Mucosa of descending colon (tissue), 3 donors: Measurements from ENCODE around the gene MGAT5. TPM values are rescaled to one million over a fixed set of nuclear protein-coding genes. Genes with fewer than 3 reads are reported as not detected.

ENCODE experiments used
- ATAC-seq: fragments of 200-7000 bp; cut with Tn5 transposase; one replicate; pipeline ENCODE4 v1.9.1; 2020; ENCODE audit warnings: mild to moderate bottlenecking, moderate library complexity
- DNase-seq, 3 donors: peaks; one replicate each; pipeline ENCODE4 v3.0.0-alpha.2; 2020
- H3K36me3 ChIP-seq: fragments of 200-600 bp; one replicate; pipeline ENCODE4 v1.8.0; 2021; ENCODE audit warnings: low read depth, mild to moderate bottlenecking
- H3K4me1 ChIP-seq: fragments of 200-600 bp; one replicate; pipeline ENCODE4 v1.8.0; 2021; ENCODE audit warnings: low read depth, mild to moderate bottlenecking
- H3K4me3 ChIP-seq: fragments of 200-600 bp; one replicate; pipeline ENCODE4 v1.8.0; 2021; ENCODE audit warnings: mild to moderate bottlenecking
- H3K9me3 ChIP-seq: fragments of 200-600 bp; one replicate; pipeline ENCODE4 v1.8.0; 2021; ENCODE audit warnings: mild to moderate bottlenecking
- intact Hi-C, 2 donors: fragments of 100-400 bp; cut with DNase I in 1 of 2; cut with micrococcal nuclease in 1 of 2; formaldehyde crosslinking; loops; one replicate each; pipeline versions ENCODE4 v1.11.0 to v1.11.1; 2022; cut with DNase I, micrococcal nuclease
- total RNA-seq, 3 donors: library from RNA; stranded (reverse); fragmentation: NEBNext Ultra II Directional in 2 of 3; extraction: Animal tissue kit (Norgen Biotek cat#: 25700) in 2 of 3; gene quantifications; one replicate each; pipeline versions ENCODE4 v1.2.1 to v1.2.4, GENCODE V29; 2021 to 2023
- TF ChIP-seq, protein P1 (sequence below): fragments of 200-600 bp; IDR thresholded peaks from one replicate; pipeline ENCODE4 v1.8.0; 2022; ENCODE audit warnings: antibody characterized with exemption, mild to moderate bottlenecking
- donor health status: DM: no; HTN: no; CAD: no; lungs with moderate emphysema.
- donor health status: DM: no; HTN: no; CAD: no.
- donor health status: DM: no; HTN: yes; CAD: no.

MGAT5 gene
- total RNA-seq, 3 donors from 2014 or later: 56.5 to 75.5 (median 69.7) TPM

DNA sequence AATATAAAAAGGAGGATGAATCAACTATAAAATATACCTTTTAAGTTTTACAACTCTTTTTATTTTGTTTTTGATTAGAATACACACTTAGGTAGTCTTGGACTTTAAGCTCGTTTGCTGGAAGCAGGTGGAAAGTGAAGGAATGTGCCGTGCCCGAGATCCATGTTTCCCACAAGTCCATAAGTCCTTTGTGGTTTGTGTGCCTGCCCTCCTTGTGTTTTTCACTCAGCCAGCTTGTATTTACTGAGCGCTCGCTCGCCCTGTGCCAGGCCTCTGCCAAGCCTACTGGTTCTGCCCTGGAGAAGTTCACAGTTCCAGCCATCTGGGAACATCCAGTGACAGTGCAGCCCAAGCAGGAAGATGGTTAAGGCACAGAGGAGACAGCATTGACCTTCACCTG, 142.6 kb downstream of the MGAT5 start:
- intact Hi-C loops: no loop called here
- ATAC-seq (peak; percentile 88), DNase-seq (peak; percentile 74 to 77 (median 75))
- no peaks in the 10 kb centered on the region for H3K36me3 ChIP-seq
- no peaks in the 10 kb centered on the region for H3K9me3 ChIP-seq
- no peak overlapping the region for H3K4me3 ChIP-seq
- peaks cover 37% of the 10 kb centered on the region for H3K4me1 ChIP-seq
- TF ChIP-seq, protein P1, sequence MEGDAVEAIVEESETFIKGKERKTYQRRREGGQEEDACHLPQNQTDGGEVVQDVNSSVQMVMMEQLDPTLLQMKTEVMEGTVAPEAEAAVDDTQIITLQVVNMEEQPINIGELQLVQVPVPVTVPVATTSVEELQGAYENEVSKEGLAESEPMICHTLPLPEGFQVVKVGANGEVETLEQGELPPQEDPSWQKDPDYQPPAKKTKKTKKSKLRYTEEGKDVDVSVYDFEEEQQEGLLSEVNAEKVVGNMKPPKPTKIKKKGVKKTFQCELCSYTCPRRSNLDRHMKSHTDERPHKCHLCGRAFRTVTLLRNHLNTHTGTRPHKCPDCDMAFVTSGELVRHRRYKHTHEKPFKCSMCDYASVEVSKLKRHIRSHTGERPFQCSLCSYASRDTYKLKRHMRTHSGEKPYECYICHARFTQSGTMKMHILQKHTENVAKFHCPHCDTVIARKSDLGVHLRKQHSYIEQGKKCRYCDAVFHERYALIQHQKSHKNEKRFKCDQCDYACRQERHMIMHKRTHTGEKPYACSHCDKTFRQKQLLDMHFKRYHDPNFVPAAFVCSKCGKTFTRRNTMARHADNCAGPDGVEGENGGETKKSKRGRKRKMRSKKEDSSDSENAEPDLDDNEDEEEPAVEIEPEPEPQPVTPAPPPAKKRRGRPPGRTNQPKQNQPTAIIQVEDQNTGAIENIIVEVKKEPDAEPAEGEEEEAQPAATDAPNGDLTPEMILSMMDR: no peak

DNA sequence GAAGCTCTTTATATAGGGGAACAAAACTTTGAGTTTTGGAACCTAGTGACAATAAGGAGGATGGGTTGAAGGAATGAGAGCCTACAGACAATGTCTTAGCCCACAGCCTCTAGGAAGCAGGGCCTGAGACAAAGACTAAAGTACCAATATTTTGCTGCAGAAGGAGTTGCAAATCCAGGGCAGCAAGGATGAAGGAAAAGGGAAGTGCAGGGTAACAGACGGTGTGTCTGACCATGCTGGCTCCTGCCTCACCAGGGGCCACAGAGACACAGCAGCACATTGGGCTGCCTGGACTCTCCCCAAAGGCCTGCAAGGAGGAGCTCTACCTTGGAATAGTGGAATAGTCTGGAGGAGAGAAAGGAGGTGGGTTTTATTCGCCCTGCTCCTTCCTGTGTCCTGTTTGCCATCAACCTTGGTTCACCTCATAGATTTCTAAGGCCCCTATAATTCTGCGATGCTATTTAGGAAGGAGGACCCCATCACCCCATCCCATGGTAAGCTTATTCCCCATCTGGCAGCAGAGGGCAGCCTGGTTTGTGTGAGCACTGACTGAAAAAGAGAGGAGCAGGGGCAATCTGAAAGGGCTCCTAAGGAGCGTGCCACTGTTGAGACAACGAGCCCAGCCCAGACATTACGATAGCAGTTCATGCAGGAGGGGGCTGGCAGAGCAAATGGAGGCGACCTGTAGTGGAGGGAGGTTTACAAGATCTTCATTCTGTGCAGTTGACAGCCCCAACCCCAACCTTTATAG, 143.4 kb downstream of the MGAT5 start:
- intact Hi-C loops: no loop called here
- Histone ChIP-seq H3K9me3 (no peaks in the 10 kb centered on the region), H3K36me3 (no peaks in the 10 kb centered on the region), H3K4me1 (peaks cover 30% of the 10 kb centered on the region), H3K4me3 (no peak overlapping the region)
- TF ChIP-seq, protein P1: no peak
- DNase-seq (no peak), ATAC-seq (peak; percentile 3)

DNA sequence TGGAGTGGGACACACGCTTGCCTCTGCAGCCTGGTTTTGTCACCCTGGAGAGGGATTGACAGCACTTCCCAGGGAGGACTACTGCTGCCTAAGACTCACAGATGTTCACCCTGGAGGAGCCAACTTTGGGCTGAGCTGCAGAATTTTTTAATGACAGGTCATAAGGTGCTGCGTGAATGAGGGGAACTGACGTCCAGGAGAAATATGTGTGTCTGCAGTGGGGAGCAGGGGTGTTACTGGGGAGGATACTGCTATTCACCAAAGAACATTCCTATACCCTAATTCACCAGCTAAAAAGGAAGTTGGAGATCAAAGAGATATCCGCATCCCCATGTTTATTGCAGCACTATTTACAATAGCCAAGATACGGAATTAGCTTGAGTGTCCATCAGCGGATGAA, 144.4 kb downstream of the MGAT5 start:
- H3K36me3 ChIP-seq: no peaks in the 10 kb centered on the region
- intact Hi-C loops: no loop called here
- TF ChIP-seq, protein P1: no peak
- no peak overlapping the region for H3K4me3 ChIP-seq
- ATAC-seq (no peak), DNase-seq (no peak)
- no peaks in the 10 kb centered on the region for H3K9me3 ChIP-seq
- peaks cover 26% of the 10 kb centered on the region for H3K4me1 ChIP-seq

DNA sequence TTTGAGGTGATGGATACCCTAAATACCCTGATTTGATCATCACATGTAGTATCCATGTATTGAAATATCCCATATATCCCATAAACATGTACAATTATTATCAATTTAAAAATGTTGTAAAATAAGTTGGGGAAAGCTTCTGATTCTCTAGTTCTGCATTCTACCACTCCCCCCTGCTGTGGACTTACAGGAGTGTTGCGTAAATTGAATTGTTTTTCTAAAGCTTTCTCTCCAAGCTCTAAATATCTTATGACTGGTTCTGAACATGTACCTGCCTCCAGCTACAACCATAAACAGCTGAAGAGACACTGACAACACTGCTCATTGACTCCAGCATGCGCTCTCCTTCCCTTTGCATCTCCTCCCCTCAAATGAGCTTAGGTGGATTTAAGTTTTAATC, 145.2 kb downstream of the MGAT5 start:
- Histone ChIP-seq H3K9me3 (no peaks in the 10 kb centered on the region), H3K4me3 (no peak overlapping the region), H3K4me1 (peaks cover 26% of the 10 kb centered on the region), H3K36me3 (no peaks in the 10 kb centered on the region)
- ATAC-seq: no peak
- intact Hi-C loops: no loop called here
- TF ChIP-seq, protein P1: no peak
- no peak for DNase-seq

DNA sequence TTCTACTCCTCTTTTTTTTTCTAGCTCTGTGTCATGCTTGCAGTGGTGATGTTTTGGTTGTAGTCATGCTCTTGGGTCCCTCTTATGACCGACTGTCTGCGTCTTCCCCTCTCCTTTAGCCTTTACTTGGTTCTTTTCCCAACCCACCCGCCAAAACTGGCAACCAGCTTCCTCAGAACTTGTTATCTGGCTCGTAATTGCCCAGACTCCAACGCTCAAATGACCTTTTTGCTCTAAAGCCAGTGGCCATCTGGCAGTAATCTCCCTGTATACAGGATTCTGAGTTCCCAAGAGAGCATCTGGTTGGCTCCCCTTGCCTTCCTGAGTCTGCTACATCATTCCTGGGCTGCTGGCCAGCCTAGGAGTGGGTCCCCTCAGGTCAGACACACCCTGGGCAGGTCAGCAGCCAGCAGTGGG, 147.2 kb downstream of the MGAT5 start:
- Histone ChIP-seq H3K9me3 (no peaks in the 10 kb centered on the region), H3K4me3 (no peak overlapping the region), H3K4me1 (peaks cover 18% of the 10 kb centered on the region), H3K36me3 (no peaks in the 10 kb centered on the region)
- ATAC-seq: no peak
- intact Hi-C loops: no loop called here
- TF ChIP-seq, protein P1: no peak
- peak in 1 of 3 donors; percentile 57 for DNase-seq
